Esophagus muscularis mucosa (tissue), 4 donors: ENCODE results near the gene BMI1. TPM values are rescaled to one million over a fixed set of nuclear protein-coding genes. Genes with fewer than 3 reads are reported as not detected.

Experiments
- DNase-seq: peaks from one replicate; pipeline ENCODE4 v3.0.0-alpha.2; 2017; ENCODE audit errors: extremely low spot score
- H3K27ac ChIP-seq, 4 donors: fragments of 200-600 bp; sonication (generic); replicated peaks in 1 of 4; 1 replicate in 3 of 4; 2 replicates in 1 of 4; pipeline ENCODE4 v1.5.1; 2016 to 2019; ENCODE audit warnings: mild to moderate bottlenecking in 1 of 4
- H3K27me3 ChIP-seq, 4 donors: fragments of 200-600 bp; sonication (generic); one replicate each; pipeline versions ENCODE4 v1.5.1 to v1.6.0; 2016 to 2019
- H3K36me3 ChIP-seq, 4 donors: fragments of 200-600 bp; sonication (generic); one replicate each; pipeline ENCODE4 v1.5.1; 2016 to 2019
- H3K4me1 ChIP-seq, 4 donors: fragments of 200-600 bp; sonication (generic); one replicate each; pipeline ENCODE4 v1.5.1; 2016 to 2019
- H3K4me3 ChIP-seq, 4 donors: fragments of 200-600 bp; sonication (generic); 1 replicate in 2 of 4; 2 replicates in 2 of 4; pipeline ENCODE4 v1.5.1; 2016 to 2019; ENCODE audit warnings: mild to moderate bottlenecking in 4 of 4, moderate library complexity in 1 of 4
- H3K9me3 ChIP-seq, 4 donors: fragments of 200-600 bp; sonication (generic); 1 replicate in 3 of 4; 2 replicates in 1 of 4; pipeline ENCODE4 v1.5.1; 2016 to 2019
- CTCF ChIP-seq, 3 experiments: fragments of 200-600 bp in 2 of 3; fragments of 450-650 bp in 1 of 3; sonication (generic) in 2 of 3; IDR thresholded peaks; one replicate each; pipeline ENCODE4 v1.5.1; 2017 to 2019; ENCODE audit warnings: antibody characterized with exemption in 3 of 3, mild to moderate bottlenecking in 2 of 3, moderate library complexity in 1 of 3
- EP300 ChIP-seq: sonication (generic); formaldehyde crosslinking; IDR thresholded peaks from one replicate; pipeline ENCODE4 v1.6.1; 2017; ENCODE audit warnings: antibody characterized with exemption
- POLR2A ChIP-seq: fragments of 450-650 bp; IDR thresholded peaks from one replicate; pipeline ENCODE4 v1.6.1; 2017; ENCODE audit warnings: antibody characterized with exemption, moderate library complexity, mild to moderate bottlenecking, low read depth
- POLR2AphosphoS5 ChIP-seq, 2 donors: sonication (generic); formaldehyde crosslinking; IDR thresholded peaks; one replicate each; pipeline ENCODE4 v1.6.1; 2017; ENCODE audit warnings: antibody characterized with exemption in 2 of 2
- WGBS: methylation state at CpG from one replicate; pipeline ENCODE4 v1.1.5; 2018; 5-methylcytosine and 5-hydroxymethylcytosine counted together
- intact Hi-C: fragments of 100-400 bp; cut with DNase I; formaldehyde crosslinking; loops from one replicate; pipeline ENCODE4 v1.15.1; 2023
- total RNA-seq, 4 donors: library from RNA; depleted of rRNA; stranded (reverse); fragments of >200 nt; gene quantifications; one replicate each; pipeline versions ENCODE4 v1.1.0 to v1.2.1, GENCODE V29; 2016

The BMI1 gene
- total RNA-seq, 4 donors from 2014 or later = 74.4 to 106 (median 89.4) TPM

- TF ChIP-seq POLR2AphosphoS5 (IDR thresholded peaks at IDR 0.05) = no peak
- TF ChIP-seq EP300 = no peak
- TF ChIP-seq POLR2A = no peak
- no peak for TF ChIP-seq CTCF (IDR thresholded peaks at IDR 0.05)
These were observed 27.0 kb upstream of the BMI1 start for GRCh38 chr10:22293747-22294404.

GRCh38 chr10:22294694-22295093, 26.2 kb upstream of the BMI1 start:
- no peaks in the 10 kb centered on the region for H3K9me3 ChIP-seq
- intact Hi-C loops = no loop called here
- no peaks in the 10 kb centered on the region for H3K4me1 ChIP-seq
- peaks cover 0 to 8% (median 0%) of the 10 kb centered on the region in 4 donors for H3K27me3 ChIP-seq
- WGBS = 56% methylated on average over 2 of the region's 2 CpGs
- no peak overlapping the region for H3K27ac ChIP-seq
- no peak for DNase-seq
- TF ChIP-seq CTCF (IDR thresholded peaks at IDR 0.05) = no peak
- no peak for TF ChIP-seq POLR2AphosphoS5 (IDR thresholded peaks at IDR 0.05)
- TF ChIP-seq POLR2A = no peak
- no peak for TF ChIP-seq EP300
- H3K36me3 ChIP-seq = no peaks in the 10 kb centered on the region
- no peak overlapping the region for H3K4me3 ChIP-seq

More at GRCh38 chr10:22293747-22294404, 27.0 kb upstream of the BMI1 start:
- intact Hi-C loops = no loop called here
- H3K4me1 ChIP-seq = no peaks in the 10 kb centered on the region
- H3K27ac ChIP-seq = no peak overlapping the region
- no peaks in the 10 kb centered on the region for H3K36me3 ChIP-seq
- peaks cover 0 to 3% (median 0%) of the 10 kb centered on the region in 4 donors for H3K27me3 ChIP-seq
- no peak for DNase-seq
- WGBS = 90% methylated on average over 3 of the region's 3 CpGs
- H3K4me3 ChIP-seq = no peak overlapping the region
- no peaks in the 10 kb centered on the region for H3K9me3 ChIP-seq

- Histone ChIP-seq H3K9me3 (no peaks in the 10 kb centered on the region), H3K27me3 (peaks cover 0 to 9% (median 0%) of the 10 kb centered on the region in 4 donors), H3K27ac (no peak overlapping the region), H3K4me1 (no peaks in the 10 kb centered on the region), H3K4me3 (no peak overlapping the region), H3K36me3 (no peaks in the 10 kb centered on the region)
- WGBS = 95% methylated on average over 4 of the region's 4 CpGs
- no peak for DNase-seq
- intact Hi-C loops = no loop called here
- TF ChIP-seq EP300 (no peak), POLR2AphosphoS5 (IDR thresholded peaks at IDR 0.05) (no peak), POLR2A (no peak), CTCF (IDR thresholded peaks at IDR 0.05) (no peak)
These were observed 19.7 kb upstream of the BMI1 start for GRCh38 chr10:22301193-22301592.

- TF ChIP-seq POLR2A (no peak), EP300 (no peak), CTCF (IDR thresholded peaks at IDR 0.05) (no peak), POLR2AphosphoS5 (IDR thresholded peaks at IDR 0.05) (no peak)
- DNase-seq = no peak
- Histone ChIP-seq H3K4me1 (no peaks in the 10 kb centered on the region), H3K27me3 (peaks cover 0 to 6% (median 0%) of the 10 kb centered on the region in 4 donors), H3K9me3 (no peaks in the 10 kb centered on the region), H3K4me3 (no peak overlapping the region), H3K27ac (no peak overlapping the region), H3K36me3 (no peaks in the 10 kb centered on the region)
- intact Hi-C loops = no loop called here
- 96% methylated on average over 3 of the region's 3 CpGs for WGBS
These were observed 17.4 kb upstream of the BMI1 start for GRCh38 chr10:22303461-22303860.

GRCh38 chr10:22305721-22306120, 15.2 kb upstream of the BMI1 start:
- Histone ChIP-seq H3K4me1 (no peaks in the 10 kb centered on the region), H3K9me3 (no peaks in the 10 kb centered on the region), H3K36me3 (no peaks in the 10 kb centered on the region), H3K27me3 (no peaks in the 10 kb centered on the region), H3K27ac (no peak overlapping the region), H3K4me3 (no peak overlapping the region)
- WGBS = 72% methylated on average over 2 of the region's 2 CpGs
- DNase-seq = no peak
- intact Hi-C loops = no loop called here
- TF ChIP-seq EP300 (no peak), CTCF (IDR thresholded peaks at IDR 0.05) (no peak), POLR2AphosphoS5 (IDR thresholded peaks at IDR 0.05) (no peak), POLR2A (no peak)
